NCI-H1092 treated with DMSO at 0.1 percent for 48 hours (cell line): ENCODE data around the gene SOX5.
"Not testable (repeated sequence)": the region's sequence is repeated elsewhere in the genome, so short reads cannot be mapped to it uniquely, and the experiment has no call there.

Experiments used
- DNase-seq: peaks from one replicate; lab custom pipeline; 2025; lab: John Stamatoyannopoulos, UW

The SOX5 gene

DNA sequence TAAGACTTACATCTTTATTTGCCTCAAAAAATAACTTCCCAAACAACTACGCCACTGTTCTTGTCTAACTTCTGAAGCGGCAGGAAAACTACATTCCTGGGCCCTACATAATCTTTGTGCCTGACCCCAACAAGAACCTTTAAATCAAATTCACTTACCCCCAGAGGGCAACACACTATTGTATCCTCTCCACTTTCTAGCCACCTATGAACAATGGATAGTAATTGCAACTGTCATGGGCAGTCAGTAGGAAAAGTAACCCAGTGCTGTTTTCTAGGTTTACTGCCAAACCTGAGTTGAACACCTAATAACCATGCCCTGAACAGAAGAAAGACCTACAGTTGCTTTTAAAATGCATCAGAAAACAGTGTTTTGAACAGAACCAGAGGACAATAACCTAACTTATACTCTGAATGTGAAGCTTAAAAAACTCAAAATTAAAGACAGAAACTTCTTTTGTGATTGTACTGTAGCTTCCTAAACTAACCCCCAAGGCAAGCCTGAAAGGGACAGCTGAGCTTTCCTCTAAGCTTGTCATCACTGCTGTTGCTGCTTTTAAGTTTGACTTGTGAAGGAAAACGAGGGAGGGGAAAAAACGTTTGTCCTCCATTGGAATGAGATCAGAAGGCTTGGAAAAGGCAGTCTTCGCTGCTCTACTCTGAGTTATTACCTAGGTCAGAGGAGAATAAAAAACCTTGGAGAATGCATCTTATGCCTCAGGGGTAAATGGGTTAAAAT lies 195.7 kb downstream of the SOX5 start:
- DNase-seq: no peak

DNA sequence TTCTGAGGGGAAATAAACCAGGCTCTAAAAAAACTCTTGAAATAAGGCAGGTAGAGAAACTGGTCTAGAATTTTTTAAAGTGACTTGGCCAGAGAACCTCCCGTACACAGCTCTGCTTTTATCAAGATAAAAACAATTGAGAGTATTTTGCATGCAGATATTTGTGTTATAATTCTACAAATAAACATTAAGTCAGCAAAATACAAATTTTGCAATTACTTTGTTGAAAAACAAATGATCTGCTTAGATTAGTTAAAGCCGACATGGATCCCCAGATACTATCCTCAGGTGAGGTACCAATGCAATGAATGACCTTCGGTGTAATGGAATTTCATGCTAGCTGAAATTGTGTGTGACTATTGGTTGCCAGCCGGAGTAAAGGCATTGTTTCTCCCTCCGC lies 197.2 kb downstream of the SOX5 start:
- DNase-seq: no peak

DNA sequence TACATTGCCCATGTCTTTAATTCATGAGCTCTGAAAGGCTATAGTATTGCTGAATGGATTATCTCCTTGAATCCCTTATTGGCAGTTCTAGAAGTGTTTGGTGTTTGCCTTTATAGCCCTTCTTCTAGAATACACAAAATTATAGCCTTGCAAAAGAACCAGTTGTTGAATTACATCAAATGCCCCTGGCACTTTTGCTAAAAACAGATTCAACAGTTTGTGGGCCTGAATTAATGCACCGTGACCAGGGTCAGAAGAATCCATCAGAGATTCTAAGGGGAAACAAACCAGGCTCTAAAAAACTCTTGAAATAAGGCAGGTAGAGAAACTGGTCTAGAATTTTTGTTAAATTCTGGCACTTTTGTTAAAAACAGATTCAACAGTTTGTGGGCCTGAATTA lies 197.8 kb downstream of the SOX5 start:
- no peak for DNase-seq

DNA sequence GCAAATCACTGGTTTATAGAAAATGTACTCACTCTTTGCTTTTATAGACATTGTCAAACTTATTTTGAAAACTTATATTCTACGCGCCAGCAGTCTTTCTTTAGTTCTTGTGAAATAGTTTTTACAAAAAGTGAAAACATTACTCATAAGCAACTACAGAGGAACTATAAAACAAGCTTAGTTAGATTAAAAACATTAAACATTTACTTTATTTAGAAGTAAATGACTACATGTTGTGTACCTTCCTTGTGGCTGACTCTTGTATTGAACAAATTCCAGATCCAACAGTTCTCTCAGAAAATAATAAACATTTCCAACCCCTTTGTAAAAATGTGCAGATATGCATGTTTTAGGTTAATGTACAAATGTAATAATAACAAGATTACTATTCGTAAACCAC lies 198.5 kb downstream of the SOX5 start:
- no peak for DNase-seq

DNA sequence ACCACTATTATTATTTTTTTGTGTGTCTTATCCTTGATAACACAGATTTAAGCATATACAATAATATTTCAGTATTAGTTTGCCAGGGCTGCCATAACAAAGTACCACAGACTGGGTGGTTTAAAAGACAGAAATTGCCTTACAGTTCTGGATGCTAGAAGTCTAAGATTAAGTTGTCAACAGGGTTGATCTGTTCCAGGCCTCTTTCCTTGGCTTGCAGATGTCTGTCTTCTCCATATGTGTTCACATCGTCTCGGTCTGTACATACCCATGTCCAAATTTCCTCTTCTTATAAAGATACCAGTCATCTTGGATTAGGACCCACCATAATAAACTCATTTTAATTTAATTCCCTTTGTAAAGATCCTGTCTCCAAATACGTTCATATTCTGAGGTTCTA lies 204.8 kb downstream of the SOX5 start:
- DNase-seq: no peak

DNA sequence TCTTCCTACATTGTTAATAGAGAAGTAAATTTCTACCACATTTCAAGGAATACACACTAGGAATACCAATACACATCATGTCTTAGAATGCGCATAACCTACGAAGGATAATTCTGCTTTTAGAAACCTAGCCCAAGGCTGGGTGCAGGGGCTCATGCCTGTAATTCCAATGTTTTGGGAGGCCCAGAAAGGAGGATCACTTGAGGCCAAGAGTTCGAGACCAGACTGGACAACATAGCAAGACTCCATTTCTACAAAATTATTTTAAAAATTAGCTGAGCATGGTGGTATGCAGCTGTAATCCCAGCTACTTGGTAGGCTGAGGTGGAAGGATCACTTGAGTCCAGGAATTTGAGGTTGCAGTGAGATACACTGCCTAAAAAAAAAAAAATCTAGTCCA lies 206.9 kb downstream of the SOX5 start:
- no peak for DNase-seq

DNA sequence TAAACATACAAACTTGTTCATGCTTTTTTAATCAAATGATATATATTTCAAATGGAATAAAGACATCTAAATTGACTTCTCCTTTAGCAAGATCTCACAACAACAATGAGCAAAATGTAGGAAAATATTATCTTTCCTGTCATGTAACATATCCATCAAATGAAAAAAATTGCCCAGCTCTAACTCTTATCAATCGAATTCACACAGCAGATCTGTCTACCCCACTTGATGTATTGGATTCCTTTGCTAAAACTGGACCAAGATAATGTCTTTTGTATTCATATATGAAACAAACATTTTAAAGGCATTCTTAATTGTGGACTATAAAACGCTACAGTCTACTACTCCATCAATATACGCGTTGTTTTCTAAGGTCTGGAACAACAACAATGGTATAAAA lies 218.0 kb downstream of the SOX5 start:
- DNase-seq: no peak

DNA sequence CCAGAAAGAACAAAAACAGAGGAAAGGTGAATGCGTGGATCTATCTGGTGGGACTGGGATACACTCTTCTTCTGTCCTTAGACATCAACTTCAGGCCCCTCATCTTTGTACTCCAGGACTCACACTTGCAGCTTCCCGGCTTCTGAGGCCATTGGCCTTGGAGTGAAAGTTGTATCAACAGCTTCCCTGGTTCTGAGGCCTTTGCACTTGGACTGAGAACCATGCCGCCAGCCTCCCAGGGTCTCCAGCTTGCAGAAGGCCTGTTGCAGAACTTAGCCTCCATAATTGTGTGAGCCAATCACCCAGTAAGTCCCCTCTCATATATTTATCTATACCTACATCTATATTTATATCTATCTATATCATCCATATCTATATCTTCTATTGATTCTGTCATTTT lies 218.4 kb downstream of the SOX5 start:
- no peak for DNase-seq

DNA sequence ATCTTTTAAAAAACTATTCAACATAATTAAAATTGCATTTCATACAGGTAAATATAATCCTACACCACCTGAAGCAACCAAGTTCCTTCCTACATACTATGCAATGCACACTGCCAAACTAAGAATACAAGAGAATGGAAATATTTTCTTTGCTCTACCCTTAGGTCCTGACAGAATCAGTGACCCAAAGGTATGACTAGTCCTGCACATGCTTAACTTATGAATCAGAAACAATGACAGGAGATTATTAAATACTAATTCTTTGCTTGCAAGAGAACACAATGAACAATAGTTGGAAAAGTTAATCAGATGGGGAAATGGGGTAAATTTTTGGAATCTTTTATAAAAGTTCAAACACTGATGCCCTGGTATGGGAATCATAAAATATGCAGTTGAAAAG lies 220.1 kb downstream of the SOX5 start:
- no peak for DNase-seq

DNA sequence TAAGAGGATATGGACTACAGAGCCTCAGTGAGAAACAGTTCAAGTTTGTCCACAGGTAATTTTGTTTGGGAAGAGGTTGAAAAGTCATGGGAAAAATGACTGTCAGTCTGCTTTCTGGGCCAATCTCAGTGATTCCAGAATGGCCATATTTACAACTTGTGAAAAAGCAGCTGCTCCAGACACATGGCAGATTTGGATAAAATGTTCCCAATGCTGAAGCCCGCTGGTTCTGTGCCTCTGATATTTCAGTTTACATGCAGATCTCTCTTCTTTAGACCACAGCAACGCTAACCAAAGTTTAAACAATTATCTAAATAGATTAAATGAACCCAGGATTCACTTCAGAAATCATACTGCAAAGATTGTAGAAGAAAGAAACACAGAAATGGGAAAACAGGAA lies 222.8 kb downstream of the SOX5 start:
- no peak for DNase-seq

DNA sequence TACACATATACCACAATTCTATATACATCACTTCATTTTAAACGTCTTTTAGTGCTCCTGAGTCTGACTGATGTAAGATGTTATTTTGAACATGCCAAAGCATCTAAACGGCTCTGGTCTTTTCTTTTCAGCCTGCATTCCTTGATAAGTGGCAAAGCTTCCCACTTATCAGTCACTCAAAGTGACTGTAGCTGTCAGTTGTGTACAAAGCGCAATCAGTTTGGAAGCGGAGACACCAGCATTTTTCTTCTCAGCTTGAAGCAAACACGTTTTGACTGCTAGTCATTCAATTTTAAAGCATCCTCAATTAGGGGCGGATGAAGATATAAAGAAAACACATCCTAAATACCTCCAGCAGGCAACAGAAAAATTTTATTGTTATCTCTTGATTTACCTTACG lies 226.8 kb downstream of the SOX5 start:
- DNase-seq: no peak

DNA sequence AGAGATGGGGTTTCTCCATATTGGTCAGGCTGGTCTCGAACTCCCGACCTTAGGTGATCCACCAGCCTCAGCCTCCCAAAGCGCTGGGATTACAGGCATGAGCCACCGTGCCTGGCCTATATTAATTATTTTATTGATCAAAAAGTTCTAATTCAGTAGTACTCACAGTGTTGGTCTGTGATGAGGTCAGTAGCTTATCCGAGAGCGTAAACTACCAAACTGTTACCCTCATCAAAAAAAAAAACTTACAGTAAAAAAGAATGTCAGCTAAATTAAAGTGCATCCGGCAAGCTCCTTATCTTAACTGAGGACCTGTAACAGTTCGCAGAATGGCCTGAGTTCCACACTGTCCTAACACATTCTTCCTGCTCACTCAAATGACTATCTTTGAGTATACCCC lies 228.2 kb downstream of the SOX5 start:
- DNase-seq: no peak

DNA sequence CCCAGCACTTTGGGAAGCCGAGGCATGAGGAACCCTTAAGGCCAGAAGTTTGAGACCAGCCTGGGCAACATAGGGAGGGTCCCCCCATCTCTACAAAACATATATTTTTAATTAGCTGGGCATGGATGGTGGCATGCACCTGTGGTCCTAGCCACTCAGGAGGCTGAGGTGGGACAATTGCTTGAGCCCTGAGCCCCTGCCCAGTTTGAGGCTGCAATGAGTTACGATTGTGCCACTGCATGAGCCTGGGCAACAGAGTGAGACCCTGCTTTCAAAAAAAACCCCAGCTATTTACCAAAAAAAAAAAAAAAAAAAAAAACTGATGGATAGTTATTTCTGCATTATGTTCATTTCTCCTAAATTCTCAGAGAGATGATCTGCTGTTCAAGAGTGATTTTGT lies 230.0 kb downstream of the SOX5 start:
- DNase-seq: no peak

DNA sequence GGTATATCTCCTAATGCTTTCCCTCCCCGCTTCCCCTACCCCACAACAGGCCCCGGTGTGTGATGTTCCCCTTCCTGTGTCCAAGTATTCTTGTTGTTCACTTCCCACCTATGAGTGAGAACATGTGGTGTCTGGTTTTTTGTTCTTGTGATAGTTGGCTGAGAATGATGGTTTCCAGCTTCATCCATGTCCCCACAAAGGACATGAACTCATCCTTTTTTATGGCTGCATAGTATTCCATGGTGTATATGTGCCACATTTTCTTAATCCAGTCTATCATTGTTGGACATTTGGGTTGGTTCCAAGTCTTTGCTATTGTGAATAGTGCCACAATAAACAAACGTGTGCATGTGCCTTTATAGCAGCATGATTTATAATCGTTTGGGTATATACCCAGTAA lies 239.1 kb downstream of the SOX5 start:
- not testable (repeated sequence) for DNase-seq

DNA sequence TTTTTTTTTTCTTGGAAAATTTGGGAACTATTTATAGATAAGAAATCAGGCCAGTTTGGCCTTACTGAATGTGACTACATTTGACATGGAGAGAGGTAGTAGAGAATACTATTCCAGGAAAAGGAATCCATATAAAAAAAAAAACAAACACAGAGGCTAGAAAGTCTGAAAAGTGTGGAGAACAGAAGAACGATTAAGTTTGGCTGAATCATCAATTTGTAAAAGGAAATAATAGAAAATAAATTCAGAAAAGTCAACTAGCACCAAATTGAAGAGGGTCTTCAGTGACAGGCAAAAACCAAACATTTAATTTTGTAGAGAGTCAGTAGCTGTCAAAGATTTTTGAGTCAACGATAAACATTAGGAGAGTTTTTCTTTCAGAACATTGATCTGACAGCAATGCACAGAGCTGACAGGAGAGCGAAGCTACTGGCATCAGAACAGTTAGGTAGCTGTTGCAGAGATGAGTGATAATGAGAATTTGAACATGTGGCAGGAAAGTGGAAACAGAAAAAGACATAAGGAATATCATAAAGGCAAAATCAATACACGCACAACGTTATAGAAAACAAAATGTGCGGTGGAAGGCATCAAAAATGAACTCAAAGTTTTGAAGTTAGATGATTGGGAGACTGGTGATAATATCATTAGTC lies 241.2 kb downstream of the SOX5 start:
- DNase-seq: no peak

DNA sequence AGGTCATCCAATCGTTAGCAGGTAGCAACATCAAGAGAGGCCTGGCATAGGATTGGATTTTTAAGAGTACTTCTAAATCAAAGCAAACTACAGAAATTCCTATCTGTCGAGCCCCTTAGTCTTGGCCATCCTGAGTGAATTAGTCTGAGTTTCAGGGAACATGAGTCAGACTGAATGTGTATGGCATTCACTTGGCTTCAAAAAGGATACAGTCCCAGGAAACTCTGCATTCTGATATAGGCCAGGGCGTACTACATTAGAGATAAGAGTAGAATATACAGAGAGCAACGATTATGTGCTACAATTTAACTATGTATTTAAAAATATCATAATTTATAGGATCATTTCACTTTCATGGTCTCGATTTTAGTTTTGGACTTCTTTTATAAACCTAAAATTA lies 242.2 kb downstream of the SOX5 start:
- DNase-seq: no peak

DNA sequence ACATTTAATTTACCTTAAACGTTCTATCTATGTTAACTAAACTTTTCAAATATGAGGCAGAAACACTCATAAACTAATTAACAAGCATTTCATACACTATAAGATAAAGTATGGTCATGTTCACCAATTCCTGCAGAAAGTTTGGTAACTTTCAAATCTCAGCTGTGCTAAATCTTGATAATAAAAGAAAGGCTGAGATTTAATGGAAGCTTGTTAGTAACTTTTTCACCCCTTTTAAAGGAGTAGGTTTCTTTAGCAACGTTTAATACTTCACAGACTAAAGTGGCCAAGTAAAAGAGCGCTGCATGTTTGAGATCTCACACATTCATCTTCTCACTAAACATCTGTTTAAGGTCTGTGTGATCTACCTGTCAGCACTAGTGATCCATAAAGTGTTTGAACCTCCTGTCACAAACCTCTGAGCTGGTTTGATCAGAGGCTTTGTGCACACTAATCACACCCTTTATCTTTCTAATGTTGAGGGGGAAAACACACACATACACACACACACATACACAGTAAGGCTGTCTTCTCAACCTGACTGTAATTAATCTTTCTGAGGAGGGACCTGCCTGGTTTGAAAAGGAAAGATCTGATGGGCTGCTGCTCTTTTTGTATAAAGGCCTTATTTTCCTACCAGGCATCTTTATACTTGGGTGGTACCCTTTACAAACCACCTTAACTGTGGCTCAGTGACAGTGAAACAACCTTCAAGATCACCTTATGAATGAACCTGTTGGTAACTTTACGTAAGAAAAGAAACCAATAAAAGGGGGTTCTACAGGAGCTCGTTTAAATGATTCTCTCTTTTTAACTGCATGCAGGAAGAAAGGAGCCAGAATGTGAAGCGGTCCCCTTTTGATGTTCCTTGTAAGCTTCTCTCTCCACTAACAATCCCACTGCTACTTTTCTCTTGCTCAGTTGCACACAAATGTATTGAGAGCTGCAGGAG lies 244.2 kb downstream of the SOX5 start:
- no peak for DNase-seq

DNA sequence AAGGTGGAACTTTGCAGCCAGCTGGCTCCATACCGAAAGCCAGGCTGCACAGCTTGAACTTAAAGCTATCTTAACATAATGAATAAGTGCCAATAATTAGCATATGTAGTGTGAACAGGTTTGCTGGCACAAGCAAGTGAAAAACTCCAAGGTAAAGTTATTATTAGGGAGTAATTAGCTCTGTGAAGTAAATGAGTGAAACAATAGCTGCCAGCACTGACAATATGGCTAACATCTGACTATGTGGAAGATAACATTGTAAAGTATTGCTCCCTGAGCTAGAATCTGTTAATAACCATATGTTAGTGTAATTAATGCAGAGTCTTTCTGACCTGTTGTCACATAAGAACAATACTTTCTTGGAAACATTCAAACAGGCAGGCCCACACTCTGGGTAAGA lies 246.4 kb downstream of the SOX5 start:
- DNase-seq: no peak

DNA sequence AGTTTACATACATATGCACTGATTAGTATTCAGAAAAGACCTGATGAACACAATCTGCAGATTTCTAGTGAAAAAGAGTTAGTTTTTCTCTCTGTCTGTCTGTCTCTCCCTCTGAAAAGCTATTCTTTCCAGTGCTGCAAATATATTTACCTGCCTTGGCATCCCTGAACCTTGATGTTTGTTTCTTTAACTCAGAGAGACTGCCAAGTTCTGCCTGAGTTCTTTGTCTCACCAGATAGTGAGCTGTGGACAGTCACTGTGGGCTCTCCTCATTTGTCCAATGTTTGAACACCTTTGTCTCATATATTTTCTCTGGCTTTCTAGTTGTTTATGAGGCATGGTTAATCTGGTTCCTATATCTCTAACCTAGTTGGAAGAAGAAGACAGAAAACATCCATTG lies 250.4 kb downstream of the SOX5 start:
- DNase-seq: no peak

DNA sequence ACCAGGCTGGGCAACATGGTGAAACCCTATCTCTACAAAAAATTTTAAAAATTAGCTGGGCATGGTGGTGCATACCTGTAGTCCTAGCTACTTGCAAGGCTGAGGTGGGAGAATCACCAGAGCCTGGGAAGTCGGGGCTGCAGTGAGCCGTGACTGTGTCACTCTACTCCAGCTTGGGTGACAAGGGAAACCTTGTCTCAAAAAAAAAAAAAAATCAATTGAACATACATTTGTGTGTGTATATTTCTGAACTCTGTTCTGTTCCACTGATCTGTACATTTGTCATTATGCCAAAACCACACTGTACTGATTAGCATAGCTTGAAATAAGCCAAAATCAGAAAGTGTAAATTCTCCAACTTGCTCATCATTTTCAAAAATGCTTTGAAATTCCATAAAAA lies 254.6 kb downstream of the SOX5 start:
- no peak for DNase-seq

DNA sequence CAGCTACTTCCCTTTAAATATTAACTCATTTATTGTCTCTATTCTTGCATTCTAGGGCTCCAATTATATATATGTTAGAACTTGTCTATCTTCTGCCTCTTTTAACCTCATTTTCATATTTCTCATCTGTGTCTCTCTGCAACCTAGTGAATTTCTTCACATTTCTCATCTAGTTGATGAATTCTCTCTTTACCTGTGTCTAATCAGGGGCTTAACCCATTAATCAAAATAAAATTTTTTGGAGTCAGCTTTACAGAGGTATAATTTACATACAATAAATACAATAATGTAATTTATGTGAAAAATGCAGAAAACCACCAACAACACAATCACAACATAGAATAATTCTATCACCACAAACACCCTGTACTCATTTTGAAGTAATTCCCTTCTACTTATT lies 255.2 kb downstream of the SOX5 start:
- DNase-seq: no peak

DNA sequence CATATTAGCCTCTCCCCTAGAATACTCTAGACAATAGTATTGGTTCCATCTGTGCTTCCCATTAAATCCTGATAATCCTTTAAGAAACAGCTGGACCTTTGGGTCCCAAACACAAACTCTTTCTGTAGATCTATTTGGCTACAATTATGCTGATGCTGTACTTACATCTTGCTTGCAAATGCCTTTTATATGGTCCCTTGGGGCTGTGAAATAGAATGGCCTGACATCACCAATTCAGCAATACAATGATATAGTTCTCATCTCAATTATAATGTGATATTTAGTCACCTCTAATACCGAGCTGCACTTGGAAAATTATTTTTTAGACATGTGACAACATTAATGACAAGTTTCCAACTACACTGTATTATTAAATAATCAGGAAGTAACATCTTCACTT lies 261.5 kb downstream of the SOX5 start:
- DNase-seq: no peak

DNA sequence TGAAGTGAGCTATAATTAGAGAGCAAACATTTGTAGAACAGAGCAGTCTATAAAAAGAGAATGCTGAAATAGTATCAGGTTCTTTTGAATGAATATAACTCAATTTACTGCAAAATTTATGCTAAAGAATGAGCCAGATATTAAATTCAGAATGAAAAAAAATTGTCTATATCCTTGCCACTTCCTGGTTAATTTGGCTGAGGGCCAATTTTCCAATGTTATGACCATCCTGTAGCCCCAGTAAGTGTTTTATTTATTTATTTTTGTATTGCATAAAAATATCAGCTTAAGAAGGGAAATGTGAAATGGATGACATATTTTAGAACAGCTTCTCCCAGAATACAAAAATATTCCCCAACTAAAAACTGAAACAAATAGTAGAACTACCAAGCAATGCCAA lies 263.4 kb downstream of the SOX5 start:
- DNase-seq: no peak
